Hindlimb muscle (tissue), 1 donor: ENCODE results near the gene HSH2D. TPM values are rescaled to one million over a fixed set of nuclear protein-coding genes. Genes with fewer than 3 reads are reported as not detected.

Experiments
- DNase-seq: peaks from one replicate; pipeline ENCODE4 v3.0.0-alpha.2; 2013
- polyA plus RNA-seq: library from polyadenylated mRNA; unstranded; fragments of 120-200 nt; gene quantifications from one replicate; pipeline ENCODE4 v1.2.1, GENCODE V29; 2013; ENCODE audit not compliant: insufficient read length

Gene HSH2D
- polyA plus RNA-seq, 1 donor: 0.40 TPM

GRCh38 chr19:16121141-16121540 is 22.3 kb upstream of the HSH2D start:
- no peak for DNase-seq

GRCh38 chr19:16121967-16122366 is 21.5 kb upstream of the HSH2D start:
- no peak for DNase-seq

- DNase-seq: no peak
These were observed 18.5 kb upstream of the HSH2D start for GRCh38 chr19:16124953-16125352.

- no peak for DNase-seq
These were observed 17.6 kb upstream of the HSH2D start for GRCh38 chr19:16125737-16126495.

GRCh38 chr19:16127080-16127479 is 16.4 kb upstream of the HSH2D start:
- no peak for DNase-seq

GRCh38 chr19:16127776-16128371 is 15.6 kb upstream of the HSH2D start:
- DNase-seq: no peak

GRCh38 chr19:16131648-16132047 is 11.8 kb upstream of the HSH2D start:
- DNase-seq: no peak

GRCh38 chr19:16133818-16134217 is 9.7 kb upstream of the HSH2D start:
- no peak for DNase-seq

- DNase-seq: no peak
These were observed 9.0 kb upstream of the HSH2D start for GRCh38 chr19:16134510-16134909.

- DNase-seq: no peak
These were observed 7.9 kb upstream of the HSH2D start for GRCh38 chr19:16135430-16136127.

- DNase-seq: no peak
These were observed 7.1 kb upstream of the HSH2D start for GRCh38 chr19:16136185-16136999.

GRCh38 chr19:16139752-16140151 is 3.7 kb upstream of the HSH2D start:
- no peak for DNase-seq

GRCh38 chr19:16141043-16141442 is 2.4 kb upstream of the HSH2D start:
- no peak for DNase-seq

- DNase-seq: no peak
These were observed 1.4 kb upstream of the HSH2D start for GRCh38 chr19:16142032-16142580.

- no peak for DNase-seq
These were observed 714 bp downstream of the HSH2D start for GRCh38 chr19:16144216-16144581.

GRCh38 chr19:16146112-16146511 is 2.6 kb downstream of the HSH2D start:
- no peak for DNase-seq

- no peak for DNase-seq
These were observed 5.2 kb downstream of the HSH2D start for GRCh38 chr19:16148443-16149229.

GRCh38 chr19:16153582-16154336 is 10.3 kb downstream of the HSH2D start:
- DNase-seq: no peak

- no peak for DNase-seq
These were observed 11.1 kb downstream of the HSH2D start for GRCh38 chr19:16154557-16154956.

GRCh38 chr19:16155128-16155527 is 11.6 kb downstream of the HSH2D start:
- DNase-seq: no peak

GRCh38 chr19:16156904-16157303 is 13.4 kb downstream of the HSH2D start:
- no peak for DNase-seq
